ENCODE data around the gene STX1B.

- no peak for TF ChIP-seq POLR2A (IDR thresholded peaks at IDR 0.05; ENCODE audit: low read length)
- no peak for TF ChIP-seq GATA1 (IDR thresholded peaks at IDR 0.05; ENCODE audit: low read depth, low read length)
Measured at GRCh38 chr16:31050280-31051030, 40.0 kb upstream of the STX1B start.
